OCI-LY7 (cell line): Measurements from ENCODE around the gene ARL16.

ENCODE experiments used
- CTCF ChIP-seq: fragments of 200-600 bp; sonication (generic); conservative IDR thresholded peaks from 2 replicates; pipeline ENCODE4 v1.5.1; 2014; ENCODE audit warnings: mild to moderate bottlenecking, antibody characterized with exemption, low read length, moderate library complexity, mixed read lengths
- EZH2phosphoT487 ChIP-seq: fragments of 200-600 bp; sonication (generic); IDR thresholded peaks from 2 replicates; pipeline ENCODE4 v1.6.1; 2018; ENCODE audit warnings: low read depth, borderline replicate concordance, mild to moderate bottlenecking, mixed run types, antibody characterized with exemption, low read length, moderate library complexity, mixed read lengths

GRCh38 chr17:81708739-81709185, 25.2 kb upstream of the ARL16 start:
- TF ChIP-seq CTCF (no peak), EZH2phosphoT487 (no peak)
